KG1 (cell line): ENCODE results near the gene PRR22.
"Not testable (repeated sequence)": the region's sequence is repeated elsewhere in the genome, so short reads cannot be mapped to it uniquely, and the experiment has no call there.

Experiments used
- DNase-seq: peaks from one replicate; lab custom pipeline; 2025; lab: John Stamatoyannopoulos, UW

Gene PRR22

GRCh38 chr19:5790559-5791520, 6.3 kb upstream of the PRR22 start, which contains the start of gene DUS3L:
Gene DUS3L (minus strand): TSS chr19:5791163. CDS start chr19:5791141, 22 bp downstream.
- DNase-seq, result peak; percentile 88

- DNase-seq, result no peak
Observed at GRCh38 chr19:5789886-5790558, 5.5 kb upstream of the PRR22 start.

GRCh38 chr19:5789351-5789761, 4.8 kb upstream of the PRR22 start:
- DNase-seq, result no peak

GRCh38 chr19:5788422-5788821, 3.9 kb upstream of the PRR22 start:
- no peak for DNase-seq

GRCh38 chr19:5787409-5788182, 3.0 kb upstream of the PRR22 start:
- no peak for DNase-seq

GRCh38 chr19:5786593-5787408, 2.3 kb upstream of the PRR22 start:
- DNase-seq, result no peak

GRCh38 chr19:5785423-5785822, 877 bp upstream of the PRR22 start:
- no peak for DNase-seq

- DNase-seq, result no peak
Observed at GRCh38 chr19:5782945-5783919, 1.3 kb downstream of the PRR22 start.

GRCh38 chr19:5782322-5782721, 2.2 kb downstream of the PRR22 start:
- no peak for DNase-seq

GRCh38 chr19:5780916-5781315, 3.6 kb downstream of the PRR22 start:
- DNase-seq, result not testable (repeated sequence)

- no peak for DNase-seq
Observed at GRCh38 chr19:5778402-5778801, 6.1 kb downstream of the PRR22 start.

- DNase-seq, result no peak
Observed at GRCh38 chr19:5775668-5776309, 8.8 kb downstream of the PRR22 start.

- DNase-seq, result no peak
Observed at GRCh38 chr19:5774921-5775320, 9.6 kb downstream of the PRR22 start.

GRCh38 chr19:5773276-5773675, 11.3 kb downstream of the PRR22 start:
- DNase-seq, result no peak

- DNase-seq, result no peak
Observed at GRCh38 chr19:5772416-5772815, 12.1 kb downstream of the PRR22 start.

GRCh38 chr19:5767949-5768348, 16.6 kb downstream of the PRR22 start:
- DNase-seq, result no peak

- DNase-seq, result no peak
Observed at GRCh38 chr19:5765220-5765619, 19.3 kb downstream of the PRR22 start.

GRCh38 chr19:5762608-5763217, 21.8 kb downstream of the PRR22 start:
- no peak for DNase-seq

GRCh38 chr19:5753743-5754142, 30.8 kb downstream of the PRR22 start:
- DNase-seq, result no peak
